HCT116 (cell line): ENCODE measurements around the gene FNDC3B. TPM values are rescaled to one million over a fixed set of nuclear protein-coding genes. Genes with fewer than 3 reads are reported as not detected.
A peak's percentile ranks its signal among the peaks of the same experiment; 100 is the strongest.

Experiments used
- ATAC-seq: fragments of 200-7000 bp; cut with Tn5 transposase; 2 replicates; pipeline ENCODE4 v1.9.1; 2020; ENCODE audit warnings: mild to moderate bottlenecking, moderate library complexity
- BruUV-seq: library from RNA; stranded (reverse); fragments of 400-500 nt; replicated peaks from 2 replicates; lab custom pipeline; 2021; lab: Mats Ljungman, UMichigan
- CTCF ChIA-PET: fragments of 300-600 bp; sonication (Branson Sonifier 250); formaldehyde crosslinking; loops from one replicate; lab custom pipeline; 2021; ENCODE audit warnings: antibody characterized with exemption; lab: Charles Lee
- POLR2A ChIA-PET: fragments of 300-600, 350-600 bp; sonication (Branson Sonifier 250); formaldehyde crosslinking; loops from one replicate; lab custom pipeline; 2021; ENCODE audit warnings: antibody characterized with exemption; lab: Charles Lee
- RAD21 ChIA-PET, 2 experiments: fragments of 300-600 bp; sonication (Branson Sonifier 250); formaldehyde crosslinking; loops; one replicate each; lab custom pipeline; 2023; ENCODE audit warnings: low total read pairs in 2 of 2; ENCODE audit not compliant: uncharacterized antibody in 2 of 2, unreplicated experiment in 2 of 2, low non-redundant PET in 1 of 2; lab: Charles Lee
- DNase-seq: peaks from one replicate; pipeline ENCODE4 v3.0.0-alpha.2; 2010; ENCODE audit warnings: low read depth, low spot score
- H2AFZ ChIP-seq: fragments of 200-600 bp; shearing (Covaris generic), sonication (generic); 2 replicates; pipeline ENCODE4 v1.6.1; 2017; ENCODE audit warnings: low read depth, mixed run types, mixed read lengths, antibody characterized with exemption, low read length; ENCODE audit not compliant: poor library complexity, severe bottlenecking
- H3K27ac ChIP-seq: 2 replicates; pipeline ENCODE4 v1.5.1; 2012; ENCODE audit warnings: low read depth, low read length
- H3K27me3 ChIP-seq: fragments of 200-600 bp; sonication (generic); 2 replicates; pipeline ENCODE4 v1.6.1; 2016; ENCODE audit warnings: mixed run types, low read length, mixed read lengths; ENCODE audit not compliant: insufficient read depth
- H3K36me3 ChIP-seq, 2 experiments: fragments of 200-500 bp in 1 of 2; fragments of 200-600 bp in 1 of 2; sonication (Bioruptor generic) in 1 of 2; sonication (generic) in 1 of 2; 2 replicates each; pipeline versions ENCODE4 v1.5.1 to v1.6.1; 2014 to 2016; ENCODE audit warnings: low read length in 2 of 2, inconsistent platforms in 1 of 2, mixed read lengths in 1 of 2, mixed run types in 1 of 2; ENCODE audit not compliant: insufficient read depth in 2 of 2, control insufficient read depth in 1 of 2
- H3K4me1 ChIP-seq, 2 experiments: fragments of 200-600 bp in 1 of 2; sonication (generic) in 1 of 2; 2 replicates each; pipeline versions ENCODE4 v1.5.1 to v1.6.1; 2012 to 2017; ENCODE audit warnings: low read length in 2 of 2, inconsistent platforms in 1 of 2, mild to moderate bottlenecking in 1 of 2, mixed read lengths in 1 of 2, mixed run types in 1 of 2, moderate library complexity in 1 of 2; ENCODE audit not compliant: insufficient read depth in 2 of 2, control insufficient read depth in 1 of 2
- H3K4me2 ChIP-seq: fragments of 200-600 bp; sonication (generic); 2 replicates; pipeline ENCODE4 v1.6.1; 2017; ENCODE audit warnings: mixed run types, low read length, mixed read lengths
- H3K4me3 ChIP-seq, 2 experiments: fragments of 200-600 bp in 1 of 2; sonication (generic) in 1 of 2; replicated peaks in 1 of 2; 2 replicates each; pipeline ENCODE4 v1.5.1; 2011 to 2016; ENCODE audit warnings: low read length in 2 of 2, control low read depth in 1 of 2, low read depth in 1 of 2, mild to moderate bottlenecking in 1 of 2, mixed read lengths in 1 of 2, mixed run types in 1 of 2
- H3K79me2 ChIP-seq: fragments of 200-600 bp; sonication (generic); 2 replicates; pipeline ENCODE4 v1.6.1; 2017; ENCODE audit warnings: mild to moderate bottlenecking, mixed run types, low read length, moderate library complexity, mixed read lengths; ENCODE audit not compliant: insufficient read depth
- H3K9ac ChIP-seq: fragments of 200-600 bp; sonication (generic); 2 replicates; pipeline ENCODE4 v1.6.1; 2016; ENCODE audit warnings: low read length, mixed read lengths
- H3K9me2 ChIP-seq: fragments of 200-600 bp; sonication (generic), shearing (Covaris generic); 2 replicates; pipeline ENCODE4 v1.6.1; 2017; ENCODE audit warnings: mixed run types, mild to moderate bottlenecking, moderate library complexity; ENCODE audit not compliant: insufficient read depth
- H3K9me3 ChIP-seq, 2 experiments: fragments of 200-500 bp in 1 of 2; fragments of 200-600 bp in 1 of 2; sonication (Bioruptor generic) in 1 of 2; sonication (generic) in 1 of 2; 2 replicates each; pipeline ENCODE4 v1.6.1; 2014 to 2017; ENCODE audit warnings: low read length in 2 of 2, mixed read lengths in 2 of 2, inconsistent platforms in 1 of 2, low read depth in 1 of 2, mild to moderate bottlenecking in 1 of 2, mixed run types in 1 of 2, moderate library complexity in 1 of 2; ENCODE audit not compliant: control insufficient read depth in 1 of 2, insufficient read depth in 1 of 2
- H4K20me1 ChIP-seq: fragments of 200-600 bp; sonication (generic), shearing (Covaris generic); 2 replicates; pipeline ENCODE4 v1.6.1; 2017; ENCODE audit warnings: mixed run types, mild to moderate bottlenecking, moderate library complexity; ENCODE audit not compliant: insufficient read depth
- CBX3 ChIP-seq: IDR thresholded peaks from 2 replicates; pipeline ENCODE4 v1.6.1; 2012; ENCODE audit warnings: low read depth
- CEBPB ChIP-seq: IDR thresholded peaks from 2 replicates; pipeline ENCODE4 v1.6.1; 2012; ENCODE audit warnings: low read depth
- EZH2 ChIP-seq: fragments of 200-600 bp; sonication (generic); IDR thresholded peaks from 2 replicates; pipeline ENCODE4 v1.6.1; 2017; ENCODE audit warnings: antibody characterized with exemption, mixed run types
- FOSL1 ChIP-seq: IDR thresholded peaks from 2 replicates; pipeline ENCODE4 v1.6.1; 2012; ENCODE audit warnings: low read depth
- JUND ChIP-seq: IDR thresholded peaks from 2 replicates; pipeline ENCODE4 v1.6.1; 2012
- POLR2AphosphoS5 ChIP-seq: IDR thresholded peaks from 2 replicates; pipeline ENCODE4 v1.6.1; 2011; ENCODE audit warnings: mild to moderate bottlenecking, low read depth, low read length, moderate library complexity
- RAD21 ChIP-seq: IDR thresholded peaks from 2 replicates; pipeline ENCODE4 v1.6.1; 2012; ENCODE audit warnings: low read depth, mild to moderate bottlenecking
- SIN3A ChIP-seq: IDR thresholded peaks from 2 replicates; pipeline ENCODE4 v1.6.1; 2012; ENCODE audit warnings: low read depth
- SP1 ChIP-seq: IDR thresholded peaks from 2 replicates; pipeline ENCODE4 v1.6.1; 2012; ENCODE audit warnings: low read depth
- TCF7L2 ChIP-seq: IDR thresholded peaks from 2 replicates; pipeline ENCODE4 v1.7.0; 2011; ENCODE audit warnings: borderline replicate concordance, inconsistent platforms; ENCODE audit not compliant: insufficient read depth, insufficient read length; ENCODE audit errors: extremely low read depth
- YY1 ChIP-seq: IDR thresholded peaks from 2 replicates; pipeline ENCODE4 v1.6.1; 2011; ENCODE audit warnings: low read length, low read depth, moderate library complexity, mild to moderate bottlenecking; ENCODE audit not compliant: insufficient replicate concordance; ENCODE audit errors: extremely low read depth
- ZNF274 ChIP-seq: fragments of 200-500 bp; sonication (Bioruptor generic); IDR thresholded peaks from 2 replicates; pipeline ENCODE4 v1.6.1; 2014; ENCODE audit warnings: mild to moderate bottlenecking, low read depth, low read length, inconsistent platforms
- intact Hi-C: fragments of 100-400 bp; cut with micrococcal nuclease; formaldehyde crosslinking; loops from 2 replicates; pipeline ENCODE4 v1.10.0; 2022
- total RNA-seq: library from RNA; stranded (reverse); gene quantifications from one replicate; pipeline ENCODE4 v1.2.1, GENCODE V29; 2021; ENCODE audit not compliant: unreplicated experiment
- TF ChIP-seq, protein P1 (sequence below), 3 experiments: fragments of 200-600 bp in 1 of 3; sonication (generic) in 1 of 3; IDR thresholded peaks in 2 of 3; conservative IDR thresholded peaks in 1 of 3; 2 replicates each; pipeline ENCODE4 v1.5.1; 2012 to 2017; ENCODE audit warnings: low read depth in 2 of 3, low read length in 2 of 3, antibody characterized with exemption in 1 of 3, borderline replicate concordance in 1 of 3, control low read depth in 1 of 3, mild to moderate bottlenecking in 1 of 3, mixed read lengths in 1 of 3, mixed run types in 1 of 3, moderate library complexity in 1 of 3; ENCODE audit not compliant: insufficient read depth in 1 of 3

Gene FNDC3B
- total RNA-seq, 1 experiment from 2014 or later = 45.7 TPM

DNA sequence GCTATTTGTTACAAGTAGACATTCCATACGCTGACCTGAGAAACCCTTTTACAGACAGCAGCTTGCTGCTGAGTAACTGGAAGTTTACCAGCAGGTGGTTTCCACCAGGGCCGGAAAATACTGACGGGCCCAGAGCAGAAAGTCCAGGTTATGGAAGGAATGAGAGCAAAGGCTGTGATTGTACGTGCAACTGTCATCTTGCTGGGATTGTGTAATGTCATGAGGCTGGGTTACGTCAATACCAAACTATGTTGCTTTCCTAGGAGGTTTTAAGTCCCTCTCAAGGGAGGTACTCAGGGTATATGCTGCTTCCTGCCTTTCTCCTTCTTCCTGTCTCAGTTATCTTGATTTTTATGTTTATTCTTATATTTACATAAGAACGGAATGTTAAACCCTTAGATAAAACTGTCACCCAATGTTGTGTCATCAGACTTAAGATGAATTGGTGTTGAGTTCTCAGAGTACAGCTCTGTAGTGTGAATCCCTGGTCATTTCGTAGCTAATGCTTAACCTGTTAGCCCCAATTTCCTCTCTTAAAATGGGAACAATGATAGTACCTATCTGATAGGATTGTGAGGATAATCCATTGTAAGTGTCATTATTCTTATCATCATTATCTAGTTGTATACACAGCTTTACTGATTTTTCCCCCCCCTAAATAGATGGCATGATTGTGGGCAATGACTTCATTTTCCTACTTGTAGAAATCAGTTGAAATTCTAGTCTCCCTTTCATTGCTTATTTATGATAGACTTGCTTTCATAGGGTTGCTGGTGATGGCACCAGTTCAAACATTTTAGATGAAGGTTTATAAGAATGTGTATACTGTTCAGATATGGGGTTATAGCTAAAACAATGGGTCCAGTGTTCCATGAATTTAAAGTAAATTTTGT, 101.4 kb downstream of the FNDC3B start:
- intact Hi-C loops = no loop called here
- H3K4me3 ChIP-seq = no peak overlapping the region
- RAD21 ChIA-PET = no interaction called here
- H4K20me1 ChIP-seq = no peaks in the 10 kb centered on the region
- no peaks in the 10 kb centered on the region for H3K27me3 ChIP-seq
- no peak overlapping the region for H2AFZ ChIP-seq
- H3K4me1 ChIP-seq = peaks cover 68 to 71% of the 10 kb centered on the region in 2 experiments
- CTCF ChIA-PET = no interaction called here
- no peaks in the 10 kb centered on the region for H3K9me3 ChIP-seq
- no peaks in the 10 kb centered on the region for H3K36me3 ChIP-seq
- H3K79me2 ChIP-seq = peaks cover 15% of the 10 kb centered on the region; the same call in 1 of the 2 replicates
- DNase-seq (no peak), ATAC-seq (no peak)
- no peak overlapping the region for H3K9ac ChIP-seq
- no peak overlapping the region for H3K27ac ChIP-seq
- H3K9me2 ChIP-seq = no peaks in the 10 kb centered on the region
- POLR2A ChIA-PET = interaction anchor here (1.1 to 2.1 kb wide), 2 partner anchors 9 to 11 kb away, joined by 3 to 5 read pairs; no protein-coding TSS in a partner anchor
- TF ChIP-seq CBX3 (no peak), SIN3A (0 out of 2 replicates have a peak, but pooled peaks have one; percentile 7), SP1 (no peak), TCF7L2 (no peak), CEBPB (peak; percentile 76), RAD21 (no peak)
- TF ChIP-seq, all 23 proteins: peak for 2
- peak overlapping the region; percentile 50 for H3K4me2 ChIP-seq
- no TSS peak for BruUV-seq

DNA sequence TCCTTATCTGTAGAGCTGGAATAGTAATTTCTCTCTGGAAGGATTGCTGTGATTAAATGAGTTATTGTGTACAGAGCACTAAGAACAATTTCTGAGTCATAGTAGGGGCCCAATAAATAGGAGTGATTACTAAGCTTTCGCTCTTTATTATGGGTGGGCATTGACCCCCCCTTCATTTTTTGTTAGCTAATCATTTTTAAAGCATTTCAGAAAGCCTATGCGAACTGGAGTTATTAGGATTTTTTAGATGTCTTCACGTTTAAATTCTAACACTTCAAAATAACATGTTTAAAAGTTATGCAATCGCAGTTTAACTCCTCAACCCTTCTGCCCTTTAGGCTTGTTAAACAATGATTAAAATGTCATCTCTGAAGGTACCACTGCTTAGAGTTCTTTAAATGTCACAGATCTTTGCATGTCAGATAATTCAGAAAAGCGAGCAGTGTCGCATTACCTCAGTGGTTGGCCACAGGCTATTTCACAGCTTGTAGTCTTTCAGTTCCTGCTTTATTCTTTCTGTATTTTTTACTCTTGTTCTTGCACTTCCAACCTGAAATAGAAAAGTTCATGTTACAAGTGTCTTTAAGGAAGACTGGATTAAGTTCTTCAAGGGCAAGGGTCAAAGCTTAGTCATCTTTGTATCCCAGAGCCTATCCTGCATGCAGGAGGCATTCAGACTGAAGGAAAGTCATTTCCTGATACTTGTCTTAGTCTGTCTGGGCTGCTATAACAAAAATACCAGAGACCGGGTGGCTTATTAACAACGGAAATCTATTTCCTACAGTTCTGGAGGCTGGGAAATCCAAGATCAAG, 102.9 kb downstream of the FNDC3B start:
- ChIA-PET CTCF (no interaction called here), POLR2A (interaction anchor here (1.1 kb wide), 1 partner anchor 11 kb away, joined by 3 read pairs; no protein-coding TSS in a partner anchor), RAD21 (no interaction called here)
- H3K4me2 ChIP-seq = peak overlapping the region; percentile 50
- no peaks in the 10 kb centered on the region for H3K9me2 ChIP-seq
- H4K20me1 ChIP-seq = no peaks in the 10 kb centered on the region
- H3K27me3 ChIP-seq = no peaks in the 10 kb centered on the region
- intact Hi-C loops = no loop called here
- no peaks in the 10 kb centered on the region for H3K36me3 ChIP-seq
- ATAC-seq (peak; percentile 68), DNase-seq (no peak)
- H3K9ac ChIP-seq = no peak overlapping the region
- peaks cover 58 to 59% of the 10 kb centered on the region in 2 experiments for H3K4me1 ChIP-seq
- no peak overlapping the region for H2AFZ ChIP-seq
- no TSS peak for BruUV-seq
- H3K27ac ChIP-seq = peak overlapping the region; percentile 56
- H3K79me2 ChIP-seq = peaks cover 15% of the 10 kb centered on the region
- no peaks in the 10 kb centered on the region for H3K9me3 ChIP-seq
- H3K4me3 ChIP-seq = peak overlapping the region in 1 of 2 experiments; percentile 12; a peak in 1 of 4 replicates
- TF ChIP-seq CBX3 = peak; percentile 92
- no peak for TF ChIP-seq SIN3A
- no peak for TF ChIP-seq POLR2AphosphoS5
- no peak for TF ChIP-seq EZH2
- TF ChIP-seq JUND = peak; percentile 45
- TF ChIP-seq TCF7L2 = no peak
- TF ChIP-seq FOSL1 = peak; percentile 54
- TF ChIP-seq SP1 = peak; percentile 60
- TF ChIP-seq YY1 = peak; percentile 16
- no peak for TF ChIP-seq ZNF274
- TF ChIP-seq, protein P1, sequence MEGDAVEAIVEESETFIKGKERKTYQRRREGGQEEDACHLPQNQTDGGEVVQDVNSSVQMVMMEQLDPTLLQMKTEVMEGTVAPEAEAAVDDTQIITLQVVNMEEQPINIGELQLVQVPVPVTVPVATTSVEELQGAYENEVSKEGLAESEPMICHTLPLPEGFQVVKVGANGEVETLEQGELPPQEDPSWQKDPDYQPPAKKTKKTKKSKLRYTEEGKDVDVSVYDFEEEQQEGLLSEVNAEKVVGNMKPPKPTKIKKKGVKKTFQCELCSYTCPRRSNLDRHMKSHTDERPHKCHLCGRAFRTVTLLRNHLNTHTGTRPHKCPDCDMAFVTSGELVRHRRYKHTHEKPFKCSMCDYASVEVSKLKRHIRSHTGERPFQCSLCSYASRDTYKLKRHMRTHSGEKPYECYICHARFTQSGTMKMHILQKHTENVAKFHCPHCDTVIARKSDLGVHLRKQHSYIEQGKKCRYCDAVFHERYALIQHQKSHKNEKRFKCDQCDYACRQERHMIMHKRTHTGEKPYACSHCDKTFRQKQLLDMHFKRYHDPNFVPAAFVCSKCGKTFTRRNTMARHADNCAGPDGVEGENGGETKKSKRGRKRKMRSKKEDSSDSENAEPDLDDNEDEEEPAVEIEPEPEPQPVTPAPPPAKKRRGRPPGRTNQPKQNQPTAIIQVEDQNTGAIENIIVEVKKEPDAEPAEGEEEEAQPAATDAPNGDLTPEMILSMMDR (IDR thresholded peaks at IDR 0.05 in 2 of 3, conservative IDR thresholded peaks at IDR 0.05 in 1 of 3; ENCODE audit: borderline replicate concordance in 1 of 3, insufficient read depth in 1 of 3, low read depth in 2 of 3, low read length in 2 of 3) = no peak
